WTC11 (cell line): ENCODE data around the gene PSORS1C1. TPM values are rescaled to one million over a fixed set of nuclear protein-coding genes. Genes with fewer than 3 reads are reported as not detected.

Source experiments
- ATAC-seq: fragments of 200-7000 bp; cut with Tn5 transposase; 2 replicates; pipeline ENCODE4 v1.10.0; 2021; ENCODE audit warnings: mild to moderate bottlenecking, moderate library complexity
- CTCF ChIA-PET: fragments of 300-600 bp; sonication (Branson Sonifier 250); formaldehyde crosslinking; loops from one replicate; lab custom pipeline; 2021; ENCODE audit warnings: antibody characterized with exemption; lab: Charles Lee
- POLR2A ChIA-PET: fragments of 350-600 bp; sonication (Branson Sonifier 250); formaldehyde crosslinking; loops from one replicate; lab custom pipeline; 2021; ENCODE audit warnings: antibody characterized with exemption; lab: Charles Lee
- DNase-seq: peaks from one replicate; pipeline ENCODE4 v3.0.0; 2021; ENCODE audit warnings: low spot score
- H3K27ac Mint-ChIP-seq: 2 replicates; pipeline ENCODE4 v1.8.0; 2021; ENCODE audit warnings: mixed read lengths
- H3K27me3 Mint-ChIP-seq: 2 replicates; pipeline ENCODE4 v1.8.0; 2021; ENCODE audit warnings: low read depth, mild to moderate bottlenecking, moderate library complexity, mixed read lengths
- H3K36me3 Mint-ChIP-seq: 2 replicates; pipeline ENCODE4 v1.8.0; 2021; ENCODE audit warnings: mixed read lengths
- H3K4me1 Mint-ChIP-seq: 2 replicates; pipeline ENCODE4 v1.8.0; 2022; ENCODE audit warnings: mixed read lengths
- H3K4me3 Mint-ChIP-seq: 2 replicates; pipeline ENCODE4 v1.8.0; 2021; ENCODE audit warnings: mild to moderate bottlenecking, moderate library complexity, mixed read lengths
- H3K9me3 Mint-ChIP-seq: 2 replicates; pipeline ENCODE4 v1.8.0; 2021; ENCODE audit warnings: mixed read lengths
- AFF4 ChIP-seq: sonication (generic); formaldehyde crosslinking; IDR thresholded peaks from 2 replicates; pipeline ENCODE4 v1.8.1; 2023; ENCODE audit warnings: mild to moderate bottlenecking, missing genetic modification reagents, borderline replicate concordance
- ARID4B ChIP-seq: sonication (generic); formaldehyde crosslinking; IDR thresholded peaks from 2 replicates; pipeline ENCODE4 v1.8.0; 2023; ENCODE audit warnings: missing genetic modification reagents, mild to moderate bottlenecking, borderline replicate concordance
- ATF2 ChIP-seq: sonication (generic); formaldehyde crosslinking; IDR thresholded peaks from 2 replicates; pipeline ENCODE4 v1.8.1; 2022; ENCODE audit warnings: low read depth, missing genetic modification reagents, borderline replicate concordance
- CBFB ChIP-seq: sonication (generic); formaldehyde crosslinking; IDR thresholded peaks from 2 replicates; pipeline ENCODE4 v1.8.1; 2022; ENCODE audit warnings: mild to moderate bottlenecking, low read depth, missing genetic modification reagents
- JUN ChIP-seq: sonication (generic); formaldehyde crosslinking; IDR thresholded peaks from 2 replicates; pipeline ENCODE4 v1.8.0; 2023; ENCODE audit warnings: mild to moderate bottlenecking, missing genetic modification reagents
- KAT7 ChIP-seq: sonication (generic); formaldehyde crosslinking; IDR thresholded peaks from 2 replicates; pipeline ENCODE4 v1.8.1; 2023; ENCODE audit warnings: missing genetic modification reagents, mild to moderate bottlenecking, borderline replicate concordance
- MXD4 ChIP-seq: fragments of 250-450 bp; sonication (Bioruptor Pico); IDR thresholded peaks from 2 replicates; pipeline ENCODE4 v1.8.0; 2021; ENCODE audit warnings: mild to moderate bottlenecking, moderate library complexity, borderline replicate concordance
- NFE2L1 ChIP-seq: sonication (generic); formaldehyde crosslinking; IDR thresholded peaks from 2 replicates; pipeline ENCODE4 v1.8.1; 2023; ENCODE audit warnings: missing genetic modification reagents
- SMAD3 ChIP-seq: sonication (generic); formaldehyde crosslinking; IDR thresholded peaks from 2 replicates; pipeline ENCODE4 v1.8.0; 2022; ENCODE audit warnings: missing genetic modification reagents, mild to moderate bottlenecking, borderline replicate concordance
- SP1 ChIP-seq: sonication (generic); formaldehyde crosslinking; conservative IDR thresholded peaks from 2 replicates; pipeline ENCODE4 v1.8.1; 2022; ENCODE audit warnings: missing genetic modification reagents
- ZBTB21 ChIP-seq: sonication (generic); formaldehyde crosslinking; IDR thresholded peaks from 2 replicates; pipeline ENCODE4 v1.8.1; 2023; ENCODE audit warnings: mild to moderate bottlenecking, missing genetic modification reagents, borderline replicate concordance
- ZNF121 ChIP-seq: sonication (generic); formaldehyde crosslinking; IDR thresholded peaks from 2 replicates; pipeline ENCODE4 v1.8.0; 2023; ENCODE audit warnings: missing genetic modification reagents
- ZNF219 ChIP-seq: sonication (generic); formaldehyde crosslinking; IDR thresholded peaks from 2 replicates; pipeline ENCODE4 v1.8.0; 2023; ENCODE audit warnings: missing genetic modification reagents, mild to moderate bottlenecking, borderline replicate concordance
- ZNF263 ChIP-seq: sonication (generic); formaldehyde crosslinking; IDR thresholded peaks from 2 replicates; pipeline ENCODE4 v1.8.1; 2022; ENCODE audit warnings: low read depth, mild to moderate bottlenecking, moderate library complexity, missing genetic modification reagents
- ZNF423 ChIP-seq: fragments of 250-450 bp; sonication (Bioruptor Pico); IDR thresholded peaks from 2 replicates; pipeline ENCODE4 v2.1.2; 2022; ENCODE audit warnings: mild to moderate bottlenecking, moderate library complexity
- ZNF512 ChIP-seq: sonication (generic); formaldehyde crosslinking; IDR thresholded peaks from 2 replicates; pipeline ENCODE4 v1.8.1; 2022; ENCODE audit warnings: missing genetic modification reagents, borderline replicate concordance
- ZSCAN18 ChIP-seq: fragments of 250-450 bp; sonication (Bioruptor Pico); IDR thresholded peaks from 2 replicates; pipeline ENCODE4 v2.1.2; 2022; ENCODE audit warnings: mild to moderate bottlenecking, moderate library complexity
- total RNA-seq: library from RNA; stranded (reverse); gene quantifications from 3 replicates; pipeline ENCODE4 v1.2.3, GENCODE V29; 2021

The PSORS1C1 gene
- total RNA-seq, 1 experiment from 2014 or later: 0.66 TPM

GRCh38 chr6:31113861-31114540, 599 bp upstream of the PSORS1C1 start:
- POLR2A ChIA-PET: no interaction called here
- ATAC-seq: no peak; the same call in 1 of the 2 replicates
- no peaks in the 10 kb centered on the region for H3K9me3 Mint-ChIP-seq
- TF ChIP-seq NFE2L1: no peak
- no peak for TF ChIP-seq ARID4B (CRISPR knock-in tag)
- TF ChIP-seq ZNF263 (CRISPR knock-in tag): no peak
- no peak for TF ChIP-seq SP1 (CRISPR knock-in tag)
- no peak for TF ChIP-seq SMAD3 (CRISPR knock-in tag)
- TF ChIP-seq ZSCAN18: no peak
- no peak for TF ChIP-seq ZNF121
- no peak for TF ChIP-seq JUN (CRISPR knock-in tag)
- TF ChIP-seq ZNF423 (CRISPR knock-in tag): no peak
- TF ChIP-seq KAT7 (CRISPR knock-in tag): no peak
- no peak for TF ChIP-seq MXD4
- no peak for TF ChIP-seq ZNF219 (CRISPR knock-in tag)
- no peak for TF ChIP-seq ZBTB21
- TF ChIP-seq, all 79 proteins: peak for 0
- H3K27me3 Mint-ChIP-seq: peaks cover 32% of the 10 kb centered on the region
- peaks cover 39% of the 10 kb centered on the region for H3K4me1 Mint-ChIP-seq
- no peak for DNase-seq
- H3K27ac Mint-ChIP-seq: no peak overlapping the region; the same call in 1 of the 2 replicates
- CTCF ChIA-PET: interaction anchor here (0.6 to 11.0 kb wide), 10 partner anchors 11 to 253 kb away, joined by 3 to 90 read pairs (median 8); partner anchors contain the start of gene VARS2
- no peaks in the 10 kb centered on the region for H3K36me3 Mint-ChIP-seq
- H3K4me3 Mint-ChIP-seq: no peak overlapping the region

- DNase-seq: no peak
- ChIA-PET POLR2A (interaction anchor here (0.8 to 1.3 kb wide), 2 partner anchors 28 to 82 kb away, joined by 3 read pairs; no protein-coding TSS in a partner anchor), CTCF (interaction anchor here (0.6 to 11.0 kb wide), 23 partner anchors 10 to 436 kb away, joined by 3 to 90 read pairs (median 3); partner anchors contain the start of genes PSORS1C2 and VARS2)
- peak; percentile 70 for ATAC-seq
- no peak for TF ChIP-seq AFF4
- no peak for TF ChIP-seq ZNF512 (CRISPR knock-in tag)
- TF ChIP-seq CBFB: no peak
- no peak for TF ChIP-seq JUN (CRISPR knock-in tag)
- no peak for TF ChIP-seq ATF2 (CRISPR knock-in tag)
- Mint-ChIP-seq H3K36me3 (no peaks in the 10 kb centered on the region), H3K4me1 (peaks cover 30% of the 10 kb centered on the region), H3K27me3 (peaks cover 22% of the 10 kb centered on the region), H3K4me3 (no peak overlapping the region), H3K9me3 (no peaks in the 10 kb centered on the region), H3K27ac (no peak overlapping the region)
These were observed 610 bp downstream of the PSORS1C1 start for GRCh38 chr6:31114970-31115849.
